ENCODE measurements around the gene ACTMAP.
A peak's percentile ranks its signal among the peaks of the same experiment; 100 is the strongest.
"Not testable (repeated sequence)": the region's sequence is repeated elsewhere in the genome, so short reads cannot be mapped to it uniquely, and the experiment has no call there.

ACTMAP gene

GRCh38 chr19:40775632-40776022 lies 25.4 kb upstream of the ACTMAP start:
- DNase-seq: no peak

DNA sequence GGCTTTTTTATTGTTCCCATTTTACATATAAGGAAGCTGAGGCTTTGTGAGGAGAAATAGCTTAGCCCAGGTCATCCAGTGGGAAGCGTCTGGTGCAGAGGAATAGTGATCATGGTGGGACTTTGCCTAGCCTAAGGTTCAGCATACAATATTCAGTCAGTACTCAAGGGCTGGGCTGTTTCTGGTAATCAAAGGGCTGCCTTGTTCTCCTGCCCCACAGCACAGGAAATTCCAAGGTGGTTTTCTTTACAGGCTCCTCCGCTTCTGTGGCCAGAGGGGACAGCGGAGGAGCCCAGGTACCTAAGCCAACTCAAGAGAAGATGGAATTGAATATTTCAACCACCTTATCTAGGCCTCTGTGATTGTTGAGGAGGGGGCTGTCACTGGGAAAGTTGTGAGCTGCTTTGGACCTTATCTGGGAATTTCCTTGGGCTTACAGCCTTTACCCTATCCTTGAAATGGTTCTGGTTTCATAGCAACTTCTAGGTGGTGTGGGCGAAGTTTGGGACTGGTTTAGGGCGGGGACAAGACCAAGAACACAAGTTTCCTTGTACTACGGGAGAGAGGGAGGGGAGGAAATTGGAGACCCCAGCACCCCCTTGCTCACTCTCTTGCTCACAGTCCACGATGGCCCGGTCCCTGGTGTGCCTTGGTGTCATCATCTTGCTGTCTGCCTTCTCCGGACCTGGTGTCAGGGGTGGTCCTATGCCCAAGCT lies 24.8 kb upstream of the ACTMAP start, which contains the start of gene MIA:
Gene MIA (plus strand): TSS at position 606 of the 716 bp plus-strand sequence. CDS start 22 bp downstream, at position 628.
- no peak for DNase-seq

GRCh38 chr19:40771101-40771862 lies 21.0 kb upstream of the ACTMAP start:
- not testable (repeated sequence) for DNase-seq

GRCh38 chr19:40768869-40769268 lies 18.6 kb upstream of the ACTMAP start:
- DNase-seq: no peak

DNA sequence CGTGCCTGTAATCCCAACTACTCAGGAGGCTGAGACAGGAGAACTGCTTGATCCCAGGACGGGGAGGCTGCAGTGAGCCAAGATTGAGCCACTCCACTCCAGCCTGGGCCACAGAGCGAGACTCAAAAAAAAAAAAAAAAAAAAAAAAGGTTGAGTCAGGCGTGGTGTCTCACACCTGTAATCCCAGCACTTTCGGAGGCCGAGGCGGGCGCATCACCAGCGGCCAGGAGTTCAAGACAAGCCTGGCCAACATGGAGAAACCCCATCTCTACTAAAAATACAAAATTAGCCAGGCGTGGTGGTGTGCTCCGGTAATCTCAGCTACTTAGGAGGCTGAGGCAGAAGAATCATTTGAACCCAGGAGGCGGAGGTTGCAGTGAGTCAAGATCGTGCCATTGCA lies 16.1 kb upstream of the ACTMAP start:
- DNase-seq: not testable (repeated sequence)

- DNase-seq: no peak
Observed at GRCh38 chr19:40763963-40764362, 13.7 kb upstream of the ACTMAP start.

- DNase-seq: no peak
Observed at GRCh38 chr19:40763526-40763925, 13.2 kb upstream of the ACTMAP start.

DNA sequence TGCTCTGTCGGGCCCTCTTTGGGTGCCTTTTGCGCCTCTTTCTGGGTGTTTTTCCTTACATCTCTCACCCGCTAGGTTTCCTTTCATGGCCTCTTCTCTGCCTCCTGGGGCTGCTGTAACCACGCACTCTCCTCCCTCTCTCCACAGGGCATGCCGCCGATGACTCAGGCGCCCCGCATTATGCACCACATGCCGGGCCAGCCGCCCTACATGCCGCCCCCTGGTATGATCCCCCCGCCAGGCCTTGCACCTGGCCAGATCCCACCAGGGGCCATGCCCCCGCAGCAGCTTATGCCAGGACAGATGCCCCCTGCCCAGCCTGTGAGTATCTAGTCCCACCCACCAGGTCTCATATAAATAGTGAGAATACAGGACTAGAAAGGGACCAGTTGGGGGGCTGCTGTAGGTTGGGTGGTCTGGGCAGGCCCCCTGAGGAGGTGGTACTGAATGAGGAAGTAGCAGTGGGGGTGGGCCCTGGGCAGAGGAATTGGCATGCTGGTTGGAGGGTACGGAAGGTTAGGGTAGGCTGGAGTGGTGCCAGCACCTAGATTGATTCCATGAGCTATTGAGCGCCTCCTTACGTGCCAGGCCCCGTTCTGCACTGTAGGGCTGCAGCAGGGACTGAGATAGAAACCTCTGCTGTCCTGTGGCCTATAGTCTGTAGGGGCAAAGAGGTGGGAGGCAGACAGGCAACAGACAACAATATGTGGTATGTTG lies 12.6 kb upstream of the ACTMAP start:
- no peak for DNase-seq

DNA sequence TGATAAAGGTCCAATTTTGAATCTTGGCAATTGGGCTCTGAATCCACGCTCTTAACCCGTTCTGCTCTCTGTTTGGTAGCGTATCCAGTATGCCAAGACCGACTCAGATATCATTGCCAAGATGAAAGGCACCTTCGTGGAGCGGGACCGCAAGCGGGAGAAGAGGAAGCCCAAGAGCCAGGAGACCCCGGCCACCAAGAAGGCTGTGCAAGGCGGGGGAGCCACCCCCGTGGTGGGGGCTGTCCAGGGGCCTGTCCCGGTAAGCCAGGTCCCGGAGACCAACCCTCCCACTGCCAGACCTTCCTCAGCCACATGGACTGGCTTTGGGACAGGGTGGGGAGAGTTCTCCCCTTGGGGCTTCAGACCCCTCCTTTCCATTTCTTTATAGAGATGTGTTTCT lies 9.1 kb upstream of the ACTMAP start:
- DNase-seq: no peak

- no peak for DNase-seq
Observed at GRCh38 chr19:40758491-40758890, 8.2 kb upstream of the ACTMAP start.

- no peak for DNase-seq
Observed at GRCh38 chr19:40756502-40757110, 6.3 kb upstream of the ACTMAP start.

GRCh38 chr19:40755791-40756190 lies 5.5 kb upstream of the ACTMAP start:
- no peak for DNase-seq

DNA sequence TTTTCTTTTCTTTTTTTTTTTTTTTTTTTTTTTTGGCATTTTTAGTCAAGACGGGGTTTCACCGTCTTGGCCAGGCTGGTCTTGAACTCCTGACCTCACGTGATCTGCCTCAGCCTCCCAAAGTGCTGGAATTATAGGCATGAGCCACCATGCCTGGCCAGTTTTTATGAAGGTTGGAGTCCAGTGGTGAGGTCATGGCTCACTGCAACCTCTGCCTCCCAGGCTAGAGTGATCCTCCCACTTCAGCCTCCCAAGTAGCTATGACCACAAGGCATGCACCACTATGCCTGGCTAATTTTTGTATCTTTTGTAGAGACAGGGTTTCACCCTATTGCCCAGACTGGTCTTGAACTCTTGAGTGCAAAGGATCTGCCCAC lies 5.0 kb upstream of the ACTMAP start:
- no peak for DNase-seq

DNA sequence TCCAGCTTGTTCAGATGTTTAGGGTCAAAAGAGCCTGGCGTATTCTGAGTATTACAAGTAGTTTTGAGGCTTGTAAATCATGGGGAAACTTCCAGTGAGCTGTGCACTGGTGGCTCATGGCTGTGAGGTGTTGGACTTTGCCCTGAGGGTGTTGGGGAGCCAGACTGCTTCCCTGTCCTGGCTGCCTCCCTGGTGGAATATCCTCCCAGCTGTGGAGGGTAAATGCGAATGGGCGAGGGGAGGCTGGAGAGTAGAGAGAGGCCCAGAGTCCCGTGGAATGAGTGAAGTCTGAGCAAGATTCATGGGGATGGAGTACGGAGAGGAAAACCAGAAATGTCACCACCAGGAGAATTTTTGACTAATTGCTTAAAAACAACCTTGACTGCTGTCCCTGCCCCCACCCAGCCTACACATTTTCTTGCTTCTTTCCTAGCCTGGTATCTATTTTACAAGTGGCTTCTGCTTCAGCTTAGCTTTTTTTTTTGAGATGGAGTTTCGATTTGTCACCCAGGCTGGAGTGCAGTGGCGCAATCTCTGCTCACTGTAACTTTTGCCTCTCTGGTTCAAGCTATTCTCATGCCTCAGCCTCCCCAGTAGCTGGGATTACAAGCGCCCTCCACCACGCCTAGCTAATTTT lies 4.5 kb upstream of the ACTMAP start:
- DNase-seq: no peak

DNA sequence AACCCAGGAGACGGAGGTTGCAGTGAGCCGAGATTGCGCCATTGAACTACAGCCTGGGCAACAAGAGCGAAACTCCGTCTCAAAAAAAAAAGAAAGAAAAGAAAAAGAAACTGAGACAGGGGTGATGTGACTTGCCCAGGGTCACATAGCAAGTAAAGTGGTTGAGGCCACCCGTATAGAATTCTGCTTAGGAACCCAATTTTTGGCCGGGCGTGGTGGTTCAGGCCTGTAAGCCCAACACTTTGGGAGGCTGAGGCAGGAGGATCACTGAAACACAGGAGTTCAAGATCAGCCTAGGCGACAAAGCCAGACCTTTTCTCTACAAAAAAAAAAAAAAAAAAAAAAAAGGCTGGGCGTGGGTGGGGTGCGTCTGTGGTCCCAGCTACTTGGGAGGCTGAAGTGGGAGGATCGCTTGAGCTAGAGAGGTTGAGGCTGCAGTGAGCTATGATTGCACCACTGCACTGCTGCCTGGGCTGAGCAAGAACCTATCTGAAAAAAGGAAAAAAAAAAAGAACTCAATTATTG lies 2.0 kb upstream of the ACTMAP start:
- DNase-seq: no peak

- peak; percentile 95 for DNase-seq
Observed at GRCh38 chr19:40750874-40751537, 729 bp upstream of the ACTMAP start, which contains the start of gene SNRPA. TSS of gene SNRPA (plus strand) at chr19:40751203. CDS start at chr19:40751409, 206 bp downstream.

DNA sequence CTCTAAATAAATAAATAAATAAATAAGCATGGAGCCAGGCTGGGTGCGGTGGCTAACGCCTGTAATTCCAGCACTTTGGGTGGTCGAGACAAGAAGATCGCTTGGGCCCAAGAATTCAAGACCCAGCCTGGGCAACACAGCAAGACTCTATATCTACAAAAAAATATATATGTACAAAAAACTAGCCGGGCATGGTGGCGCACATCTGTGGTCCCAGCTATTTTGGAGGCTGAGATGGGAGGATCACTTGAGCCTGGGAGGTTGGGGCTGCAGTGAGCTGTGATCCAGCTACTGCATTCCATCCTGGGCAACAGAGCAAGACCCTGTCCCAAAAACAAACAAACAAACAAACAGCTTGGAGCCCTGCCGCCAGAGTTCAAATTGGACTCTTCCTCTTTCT lies 2.7 kb downstream of the ACTMAP start:
- DNase-seq: no peak

GRCh38 chr19:40745402-40745780 lies 4.9 kb downstream of the ACTMAP start:
- no peak for DNase-seq

GRCh38 chr19:40744554-40745401 lies 5.5 kb downstream of the ACTMAP start:
- DNase-seq: no peak

- no peak for DNase-seq
Observed at GRCh38 chr19:40743926-40744325, 6.4 kb downstream of the ACTMAP start.

DNA sequence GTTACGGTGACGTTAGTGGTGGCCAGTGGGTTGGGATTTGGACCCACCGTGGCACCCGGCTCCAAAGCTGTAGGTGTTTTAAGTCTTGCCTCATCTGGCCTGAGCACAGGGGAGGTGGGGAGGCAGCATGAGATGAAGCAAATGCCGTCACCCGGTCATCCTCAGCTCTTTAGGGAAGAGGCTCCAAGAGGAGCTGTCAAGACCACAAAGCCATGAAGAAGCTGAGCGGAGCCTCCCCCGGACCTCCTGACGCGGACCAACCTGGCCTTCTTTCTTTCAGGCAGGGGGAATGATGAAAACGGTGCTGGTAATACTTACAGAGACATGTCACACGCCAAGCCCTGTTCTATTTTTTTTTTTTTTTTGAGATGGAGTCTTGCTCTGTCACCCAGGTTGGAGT lies 7.4 kb downstream of the ACTMAP start:
- DNase-seq: no peak

Measured in NCI-H2081 treated with DMSO at 0.1 percent for 48 hours (cell line).